Activated CD4-positive, alpha-beta T cell treated with anti-CD3 and anti-CD28 coated beads for 4 hours (primary cell): ENCODE measurements around the gene STARD8.
"Not testable (repeated sequence)": the region's sequence is repeated elsewhere in the genome, so short reads cannot be mapped to it uniquely, and the experiment has no call there.

Experiments
- DNase-seq, 2 donors: peaks; one replicate each; pipeline ENCODE4 v3.0.0-alpha.2; 2020

STARD8 gene

GRCh38 chrX:68647156-68647957, at the start of gene STARD8:
Gene STARD8 (plus strand): TSS chrX:68647666. CDS start chrX:68647883, 217 bp downstream.
- DNase-seq = no peak

DNA sequence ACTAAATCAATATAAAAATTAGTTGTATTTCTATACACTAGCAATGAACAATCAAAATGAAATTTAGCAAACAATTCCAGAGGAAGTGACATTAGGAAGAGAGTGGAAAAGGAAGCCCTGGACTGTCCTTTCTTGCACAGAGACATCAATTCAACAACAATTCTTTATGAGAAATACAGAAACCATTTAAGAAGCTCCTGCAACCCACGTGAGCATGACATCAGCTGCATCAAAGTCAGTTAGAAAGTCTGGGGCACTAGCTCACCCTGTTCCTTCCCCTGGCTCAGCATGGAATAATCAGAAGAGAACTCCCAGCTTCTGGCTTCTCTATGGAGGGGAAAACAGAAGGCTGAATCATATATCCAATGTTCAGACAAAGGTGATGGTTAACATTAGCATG, 48.6 kb upstream of the STARD8 start:
- no peak for DNase-seq

- no peak for DNase-seq
Observed at GRCh38 chrX:68599256-68600152, 48.0 kb upstream of the STARD8 start.

GRCh38 chrX:68604216-68604615, 43.2 kb upstream of the STARD8 start:
- DNase-seq = not testable (repeated sequence)

DNA sequence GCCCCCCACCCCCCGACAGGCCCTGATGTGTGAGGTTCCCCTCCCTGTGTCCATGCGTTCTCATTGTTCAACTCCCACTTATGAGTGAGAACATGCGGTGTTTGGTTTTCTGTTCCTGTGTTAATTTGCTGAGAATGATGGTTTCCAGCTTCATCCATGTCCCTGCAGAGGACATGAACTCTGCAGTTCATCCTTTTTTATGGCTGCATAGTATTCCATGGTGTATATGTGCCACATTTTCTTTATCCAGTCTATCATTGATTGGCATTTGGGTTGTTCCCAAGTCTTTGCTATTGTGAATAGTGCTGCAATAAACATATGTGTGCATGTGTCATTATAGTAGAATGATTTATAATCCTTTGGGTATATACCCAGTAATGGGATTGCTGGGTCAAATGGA, 32.7 kb upstream of the STARD8 start:
- DNase-seq = not testable (repeated sequence)

- DNase-seq = no peak
Observed at GRCh38 chrX:68627986-68628385, 19.5 kb upstream of the STARD8 start.

DNA sequence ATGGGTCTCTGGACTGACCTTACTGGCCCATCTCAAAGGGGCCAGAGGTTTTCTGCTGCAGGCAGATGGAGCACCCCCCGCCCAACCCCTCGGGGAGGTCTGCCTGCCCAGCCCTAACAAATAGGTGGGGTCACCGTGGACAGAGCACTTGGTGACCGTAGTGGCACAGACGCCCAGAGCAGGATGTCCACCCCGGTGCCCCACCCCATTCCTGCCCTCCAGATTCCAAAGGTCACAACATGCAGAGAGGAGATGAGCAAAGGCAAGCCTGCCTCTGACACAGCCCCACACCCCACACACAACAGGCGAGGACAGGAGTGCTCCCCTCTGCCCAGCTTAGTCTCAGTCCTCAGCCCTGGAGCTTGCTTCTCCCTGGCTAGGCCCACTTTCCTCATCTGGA, 17.5 kb upstream of the STARD8 start:
- not testable (repeated sequence) for DNase-seq

- DNase-seq = no peak
Observed at GRCh38 chrX:68631336-68631735, 16.1 kb upstream of the STARD8 start.

GRCh38 chrX:68632491-68632890, 15.0 kb upstream of the STARD8 start:
- DNase-seq = no peak

DNA sequence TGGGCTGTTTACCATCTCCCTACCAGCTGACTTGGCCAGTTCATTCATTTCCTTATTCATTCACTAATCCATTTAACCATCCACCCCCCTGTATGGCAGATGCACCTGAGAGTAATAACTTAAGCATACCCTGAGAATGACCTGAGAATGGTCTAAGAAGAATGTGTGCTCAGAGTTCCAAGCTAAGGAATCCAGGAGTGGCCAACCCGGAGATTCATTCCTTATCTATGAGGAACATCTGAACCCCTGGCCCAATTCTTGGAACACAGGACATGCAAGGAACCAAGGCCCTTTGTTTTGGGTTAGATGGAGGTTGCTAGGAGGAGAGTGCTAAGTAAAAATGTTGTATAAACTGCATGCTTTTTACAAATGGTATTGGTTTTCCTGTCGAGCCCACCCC, 13.5 kb upstream of the STARD8 start:
- no peak for DNase-seq

GRCh38 chrX:68634649-68635227, 12.7 kb upstream of the STARD8 start:
- DNase-seq = no peak

DNA sequence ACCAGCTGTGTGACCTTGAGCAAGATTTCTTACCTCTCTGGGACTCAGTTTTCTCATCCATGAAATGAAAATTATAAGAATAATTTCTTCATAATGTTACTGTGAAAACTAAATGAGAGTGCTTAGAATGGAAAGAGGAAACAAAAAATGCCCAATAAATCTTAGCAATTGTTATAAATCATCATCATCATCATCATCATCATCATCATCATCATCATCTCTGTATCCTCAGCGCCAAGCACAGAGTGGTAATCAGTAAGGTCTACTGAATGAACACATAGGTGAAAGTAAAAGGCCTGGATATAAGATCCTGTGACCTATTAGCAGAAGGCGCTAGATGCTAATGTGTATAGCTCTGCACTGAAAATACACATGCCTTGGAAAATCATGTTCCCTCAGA, 6.8 kb upstream of the STARD8 start:
- DNase-seq = no peak

GRCh38 chrX:68644861-68645260, 2.6 kb upstream of the STARD8 start:
- no peak for DNase-seq

DNA sequence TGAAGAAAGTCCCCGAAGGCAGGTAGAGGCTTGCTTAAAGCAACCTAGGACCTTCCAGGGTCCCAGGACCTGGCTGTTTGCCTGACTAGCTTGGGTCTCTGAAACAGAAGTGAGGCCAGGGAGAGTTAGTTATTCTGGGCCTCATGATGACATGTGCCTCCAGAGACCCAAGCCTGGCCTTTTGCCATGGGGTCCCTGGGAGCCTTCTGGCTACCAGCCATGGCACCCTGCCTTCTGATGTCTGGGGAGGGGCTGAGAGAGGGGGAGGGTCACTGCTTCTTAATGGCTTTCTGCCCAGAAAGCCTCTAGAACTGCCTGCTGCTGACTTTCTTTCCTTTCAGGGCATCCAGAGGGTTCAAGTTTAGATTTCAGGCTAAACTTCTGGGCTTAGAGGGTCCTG, 1.0 kb upstream of the STARD8 start:
- DNase-seq = no peak

DNA sequence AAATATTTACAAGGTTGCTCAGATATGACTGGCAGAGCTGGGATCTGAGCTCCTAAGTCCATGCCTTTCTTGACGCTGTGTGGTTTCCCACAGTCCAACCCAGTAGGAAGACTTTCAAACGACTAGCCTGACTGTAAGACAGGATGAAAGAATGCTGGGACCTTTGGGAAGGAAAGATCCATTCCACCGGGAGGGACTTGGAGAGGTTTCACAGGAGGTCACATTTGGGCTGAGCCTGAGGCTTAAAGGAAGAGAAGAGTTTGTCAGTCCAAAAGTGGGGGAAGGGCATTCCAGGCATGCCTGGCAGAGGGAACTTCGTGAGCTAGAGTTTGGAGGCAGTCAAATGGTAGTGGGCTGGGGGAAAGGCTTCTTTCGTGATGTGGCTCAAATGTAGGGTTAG, 1.5 kb downstream of the STARD8 start:
- DNase-seq = no peak

- DNase-seq = no peak
Observed at GRCh38 chrX:68650491-68650890, 3.0 kb downstream of the STARD8 start.

- no peak for DNase-seq
Observed at GRCh38 chrX:68651110-68651509, 3.6 kb downstream of the STARD8 start.

DNA sequence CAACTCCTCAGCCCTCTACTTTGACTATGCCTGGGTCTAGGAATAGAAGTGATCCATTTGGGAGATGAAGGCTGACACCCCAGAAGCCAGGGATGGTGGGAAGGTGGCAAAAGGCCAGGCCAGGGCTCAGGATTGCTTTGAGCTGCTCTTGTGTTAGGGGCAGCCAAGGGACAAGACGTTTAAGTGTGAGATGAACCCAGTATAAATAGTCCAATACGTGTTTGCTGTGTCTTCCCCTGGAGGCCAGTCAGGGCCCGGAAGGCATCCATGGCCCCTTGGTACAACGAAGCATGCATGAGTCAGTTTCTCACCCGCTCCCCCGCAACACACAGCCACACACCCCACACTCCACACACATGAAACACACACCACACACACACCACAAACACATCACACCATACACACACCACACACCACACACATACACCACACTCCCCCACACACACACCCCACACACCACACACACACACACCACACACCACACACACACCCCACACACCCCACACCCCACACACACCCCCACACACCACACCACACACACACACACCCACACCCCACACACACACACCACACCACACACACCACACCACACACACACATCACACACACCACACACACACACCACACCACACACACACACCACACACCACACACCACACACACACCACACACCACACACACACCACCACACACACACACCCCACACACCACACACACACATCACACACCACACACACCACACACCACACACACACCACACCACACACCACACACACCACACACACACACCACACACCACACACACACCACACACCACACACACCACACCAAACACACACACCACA, 5.1 kb downstream of the STARD8 start:
- no peak for DNase-seq

GRCh38 chrX:68654693-68655092, 7.2 kb downstream of the STARD8 start:
- DNase-seq = no peak

- not testable (repeated sequence) for DNase-seq
Observed at GRCh38 chrX:68656473-68656872, 9.0 kb downstream of the STARD8 start.

DNA sequence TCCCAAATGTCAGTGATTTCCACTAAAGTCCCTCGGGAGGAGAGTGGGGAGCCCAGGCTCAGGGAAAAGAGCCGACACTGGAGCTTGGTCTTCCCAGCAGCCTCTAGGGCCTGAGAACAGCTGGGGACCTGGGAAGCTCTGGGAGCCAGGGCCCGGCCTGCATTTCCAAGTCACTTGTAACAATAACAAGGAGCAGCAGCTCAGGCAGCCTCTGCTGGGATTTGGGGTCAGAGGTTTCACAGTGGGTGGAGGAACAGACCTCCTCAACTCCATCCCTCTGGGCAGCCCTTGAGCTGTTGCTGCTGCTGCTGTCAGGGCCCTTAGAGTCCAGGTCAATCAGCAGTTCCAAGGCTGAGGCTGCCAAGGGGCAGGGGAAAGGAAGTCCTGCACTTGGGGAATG, 11.1 kb downstream of the STARD8 start:
- DNase-seq = no peak

DNA sequence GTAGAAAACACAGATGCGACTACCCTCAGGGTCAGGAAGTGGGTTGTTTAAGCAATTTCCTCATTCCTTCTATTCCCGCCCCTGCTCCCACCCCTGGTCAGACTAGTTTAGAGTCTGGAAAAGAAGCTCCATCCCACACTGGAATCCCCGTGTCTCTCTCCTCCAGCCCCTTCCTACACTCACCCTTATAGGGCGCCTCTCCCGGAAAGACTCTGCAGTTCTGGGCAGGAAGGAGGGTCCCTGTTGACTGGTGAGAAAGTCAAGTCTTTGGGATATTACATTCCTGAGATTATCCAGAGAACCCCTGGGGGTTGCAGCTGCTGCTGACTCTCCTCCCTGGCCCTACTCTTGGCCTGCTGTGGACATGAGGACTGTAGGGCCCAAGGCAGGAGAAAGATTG, 11.9 kb downstream of the STARD8 start:
- no peak for DNase-seq

GRCh38 chrX:68659786-68660185, 12.3 kb downstream of the STARD8 start:
- no peak for DNase-seq
